ENCODE measurements around the gene ADAMTSL3. TPM values are rescaled to one million over a fixed set of nuclear protein-coding genes. Genes with fewer than 3 reads are reported as not detected.
A peak's percentile ranks its signal among the peaks of the same experiment; 100 is the strongest.

Gene ADAMTSL3
- total and polyA plus RNA-seq, 2 donors (not counting 1 experiment from before 2014, with no cell fraction given) = 0.01 TPM; not detected in 1

DNA sequence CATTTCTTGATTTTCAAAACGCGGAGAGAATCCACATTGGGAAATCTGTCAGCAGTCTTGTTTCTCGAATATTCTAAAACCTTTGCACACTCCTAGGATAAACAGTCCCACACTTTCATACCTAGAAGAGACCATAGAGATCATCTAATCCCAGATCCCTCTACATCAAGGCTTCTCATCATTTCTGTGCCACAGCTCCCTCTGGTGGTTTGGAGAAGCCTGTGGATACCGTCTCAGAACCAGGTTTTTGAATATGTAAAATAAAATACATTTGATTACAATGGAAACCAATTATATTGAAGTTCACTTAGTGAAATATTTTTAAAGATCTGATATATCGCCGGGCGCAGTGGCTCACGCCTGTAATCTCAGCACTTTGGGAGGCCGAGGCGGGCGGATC, 369.7 kb downstream of the ADAMTSL3 start:
- no peaks in the 10 kb centered on the region for H3K36me3 ChIP-seq (replicated peaks in 1 of 2; ENCODE audit: control extremely low read depth in 1 of 2, control insufficient read depth in 1 of 2, extremely low read depth in 1 of 2, insufficient read depth in 2 of 2, low read length in 1 of 2)
- H2AFZ ChIP-seq (ENCODE audit: insufficient read depth, low read depth, low read length, poor library complexity, severe bottlenecking) = no peak overlapping the region
- H3K4me3 ChIP-seq (ENCODE audit: control extremely low read depth in 1 of 5, extremely low read depth in 1 of 5, insufficient read depth in 1 of 5, low read depth in 2 of 5, low read length in 4 of 5) = no peak overlapping the region
- Mint-ChIP-seq H3K9me3 (ENCODE audit: insufficient read depth) (peaks cover 5% of the 10 kb centered on the region), H3K4me3 (no peak overlapping the region), H3K4me1 (no peaks in the 10 kb centered on the region), H3K27ac (no peak overlapping the region), H3K27me3 (no peaks in the 10 kb centered on the region)
- ATAC-seq (ENCODE audit: low read depth) (no peak), DNase-seq (peak; percentile 5)
- peaks cover 0 to 5% (median 2%) of the 10 kb centered on the region in 3 donors for H3K9me3 ChIP-seq (ENCODE audit: control extremely low read depth in 1 of 3, control insufficient read depth in 2 of 3, insufficient read depth in 1 of 3, low read length in 2 of 3)
- H3K79me2 ChIP-seq (ENCODE audit: control insufficient read depth, insufficient read depth, low read length) = no peaks in the 10 kb centered on the region
- H3K9ac ChIP-seq (ENCODE audit: low read length) = no peak overlapping the region
- H3K4me1 ChIP-seq (ENCODE audit: control insufficient read depth in 2 of 2, insufficient read depth in 2 of 2, low read length in 2 of 2) = no peaks in the 10 kb centered on the region
- H3K4me2 ChIP-seq (replicated peaks; ENCODE audit: low read depth, low read length, poor library complexity, severe bottlenecking) = no peak overlapping the region
- no peaks in the 10 kb centered on the region for H3K27me3 ChIP-seq (replicated peaks in 1 of 4; ENCODE audit: control extremely low read depth in 1 of 4, control insufficient read depth in 3 of 4, insufficient read depth in 4 of 4, low read length in 3 of 4)
- H3K27ac ChIP-seq (ENCODE audit: low read length in 2 of 2) = no peak overlapping the region
- WGBS (ENCODE audit: insufficient coverage) = 100% methylated on average over 2 of the region's 11 CpGs
- ChIA-PET POLR2A (no interaction called here), CTCF (interaction anchor here (1.5 kb wide), 1 partner anchor 458 kb away, joined by 4 read pairs; no protein-coding TSS in a partner anchor)
- intact Hi-C loops (cut with micrococcal nuclease) = no loop called here
- H4K20me1 ChIP-seq (ENCODE audit: control insufficient read depth, insufficient read depth, low read length, poor library complexity, severe bottlenecking) = no peaks in the 10 kb centered on the region
- TF ChIP-seq, protein P1, sequence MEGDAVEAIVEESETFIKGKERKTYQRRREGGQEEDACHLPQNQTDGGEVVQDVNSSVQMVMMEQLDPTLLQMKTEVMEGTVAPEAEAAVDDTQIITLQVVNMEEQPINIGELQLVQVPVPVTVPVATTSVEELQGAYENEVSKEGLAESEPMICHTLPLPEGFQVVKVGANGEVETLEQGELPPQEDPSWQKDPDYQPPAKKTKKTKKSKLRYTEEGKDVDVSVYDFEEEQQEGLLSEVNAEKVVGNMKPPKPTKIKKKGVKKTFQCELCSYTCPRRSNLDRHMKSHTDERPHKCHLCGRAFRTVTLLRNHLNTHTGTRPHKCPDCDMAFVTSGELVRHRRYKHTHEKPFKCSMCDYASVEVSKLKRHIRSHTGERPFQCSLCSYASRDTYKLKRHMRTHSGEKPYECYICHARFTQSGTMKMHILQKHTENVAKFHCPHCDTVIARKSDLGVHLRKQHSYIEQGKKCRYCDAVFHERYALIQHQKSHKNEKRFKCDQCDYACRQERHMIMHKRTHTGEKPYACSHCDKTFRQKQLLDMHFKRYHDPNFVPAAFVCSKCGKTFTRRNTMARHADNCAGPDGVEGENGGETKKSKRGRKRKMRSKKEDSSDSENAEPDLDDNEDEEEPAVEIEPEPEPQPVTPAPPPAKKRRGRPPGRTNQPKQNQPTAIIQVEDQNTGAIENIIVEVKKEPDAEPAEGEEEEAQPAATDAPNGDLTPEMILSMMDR (IDR thresholded peaks at IDR 0.05) = peak; percentile 46
- no peak for TF ChIP-seq EZH2 (IDR thresholded peaks at IDR 0.05; ENCODE audit: borderline replicate concordance, insufficient read depth, low read depth, low read length, poor library complexity, severe bottlenecking)

DNA sequence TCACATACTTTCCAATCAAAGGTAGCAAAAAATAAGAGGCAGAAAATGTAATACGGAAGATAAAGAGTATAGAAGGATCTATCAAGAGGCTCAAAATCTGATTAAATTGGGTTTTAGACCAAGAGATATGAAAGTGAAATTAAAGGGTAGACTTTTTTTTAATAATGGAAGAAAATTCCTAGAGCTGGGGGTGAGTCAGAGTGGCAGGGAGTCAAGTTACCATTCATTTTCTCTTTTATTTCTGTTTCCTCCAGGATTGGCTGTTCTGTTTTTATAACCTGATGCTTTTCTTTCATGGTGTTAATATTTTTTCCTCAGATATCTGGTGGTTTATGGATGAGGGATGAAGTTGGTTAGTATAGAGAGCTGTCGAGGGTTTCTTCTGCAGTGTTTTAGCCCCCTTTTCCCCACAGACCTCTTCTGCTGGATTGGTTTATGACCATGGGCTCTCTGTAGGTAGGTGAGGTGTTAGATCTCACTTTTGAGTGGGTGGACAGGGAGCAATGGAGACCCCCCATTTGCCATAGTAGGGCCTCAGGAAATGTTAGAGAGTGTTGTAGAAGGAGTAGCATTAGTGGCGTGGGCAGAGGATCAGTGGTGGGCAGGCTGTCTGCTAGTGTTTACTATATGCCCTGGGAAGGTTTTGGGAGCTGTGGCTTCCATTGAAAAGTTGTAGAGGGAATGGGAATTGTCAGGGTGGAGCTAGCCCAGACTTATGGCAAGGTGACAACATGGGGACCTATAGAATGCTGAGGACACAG, 380.1 kb downstream of the ADAMTSL3 start:
- no peak overlapping the region for H3K4me3 ChIP-seq (ENCODE audit: control extremely low read depth in 1 of 5, extremely low read depth in 1 of 5, insufficient read depth in 1 of 5, low read depth in 2 of 5, low read length in 4 of 5)
- no peak overlapping the region for H3K4me3 Mint-ChIP-seq
- no peaks in the 10 kb centered on the region for H3K4me1 Mint-ChIP-seq
- TF ChIP-seq, protein P1 (IDR thresholded peaks at IDR 0.05) = no peak
- TF ChIP-seq EZH2 (IDR thresholded peaks at IDR 0.05; ENCODE audit: borderline replicate concordance, insufficient read depth, low read depth, low read length, poor library complexity, severe bottlenecking) = no peak
- H3K27ac Mint-ChIP-seq = no peak overlapping the region
- no peak for DNase-seq
- H3K79me2 ChIP-seq (ENCODE audit: control insufficient read depth, insufficient read depth, low read length) = no peaks in the 10 kb centered on the region
- no peak overlapping the region for H3K4me2 ChIP-seq (replicated peaks; ENCODE audit: low read depth, low read length, poor library complexity, severe bottlenecking)
- H3K9me3 Mint-ChIP-seq (ENCODE audit: insufficient read depth) = peaks cover 5% of the 10 kb centered on the region
- WGBS (ENCODE audit: insufficient coverage) = 78% methylated on average over 1 of the region's 3 CpGs
- H3K27me3 ChIP-seq (replicated peaks in 1 of 4; ENCODE audit: control extremely low read depth in 1 of 4, control insufficient read depth in 3 of 4, insufficient read depth in 4 of 4, low read length in 3 of 4) = peaks cover 0 to under 1% (median 0%) of the 10 kb centered on the region in 4 experiments
- no peak overlapping the region for H3K27ac ChIP-seq (ENCODE audit: low read length in 2 of 2)
- ChIA-PET POLR2A (no interaction called here), CTCF (no interaction called here)
- no peaks in the 10 kb centered on the region for H4K20me1 ChIP-seq (ENCODE audit: control insufficient read depth, insufficient read depth, low read length, poor library complexity, severe bottlenecking)
- intact Hi-C loops (cut with micrococcal nuclease) = no loop called here
- no peaks in the 10 kb centered on the region for H3K4me1 ChIP-seq (ENCODE audit: control insufficient read depth in 2 of 2, insufficient read depth in 2 of 2, low read length in 2 of 2)
- H3K9me3 ChIP-seq (ENCODE audit: control extremely low read depth in 1 of 3, control insufficient read depth in 2 of 3, insufficient read depth in 1 of 3, low read length in 2 of 3) = peaks cover 0 to 8% (median 0%) of the 10 kb centered on the region in 3 donors
- no peak for ATAC-seq (ENCODE audit: low read depth)
- no peaks in the 10 kb centered on the region for H3K36me3 ChIP-seq (replicated peaks in 1 of 2; ENCODE audit: control extremely low read depth in 1 of 2, control insufficient read depth in 1 of 2, extremely low read depth in 1 of 2, insufficient read depth in 2 of 2, low read length in 1 of 2)
- no peak overlapping the region for H3K9ac ChIP-seq (ENCODE audit: low read length)
- peaks cover 4% of the 10 kb centered on the region for H3K27me3 Mint-ChIP-seq
- H2AFZ ChIP-seq (ENCODE audit: insufficient read depth, low read depth, low read length, poor library complexity, severe bottlenecking) = no peak overlapping the region
